MM.1S (cell line): ENCODE results near the gene ZRANB1.

Experiments
- DNase-seq: peaks from one replicate; pipeline ENCODE4 v3.0.0-alpha.2; 2015
- H2AFZ ChIP-seq: fragments of 300-600 bp; sonication (generic); 2 replicates; pipeline ENCODE4 v1.6.0; 2016; ENCODE audit warnings: antibody characterized with exemption, low read length
- H3F3A ChIP-seq: fragments of 300-600 bp; sonication (generic); 2 replicates; pipeline ENCODE4 v1.6.1; 2016; ENCODE audit warnings: mild to moderate bottlenecking, antibody characterized with exemption, low read length, moderate library complexity, mixed read lengths; ENCODE audit not compliant: insufficient read depth
- H3K27ac ChIP-seq: fragments of 300-600 bp; sonication (generic); 2 replicates; pipeline ENCODE4 v1.5.1; 2016; ENCODE audit warnings: mild to moderate bottlenecking, low read length
- H3K27me3 ChIP-seq: fragments of 300-600 bp; sonication (generic); replicated peaks from 2 replicates; pipeline ENCODE4 v1.6.0; 2016; ENCODE audit warnings: low read length; ENCODE audit not compliant: insufficient read depth
- H3K36me3 ChIP-seq: fragments of 300-600 bp; sonication (generic); replicated peaks from 2 replicates; pipeline ENCODE4 v1.6.1; 2016; ENCODE audit warnings: mild to moderate bottlenecking, low read length, mixed read lengths; ENCODE audit not compliant: insufficient read depth
- H3K4me1 ChIP-seq: fragments of 300-600 bp; sonication (generic); 2 replicates; pipeline ENCODE4 v1.6.1; 2016; ENCODE audit warnings: low read length, mixed read lengths
- H3K4me2 ChIP-seq: fragments of 300-600 bp; sonication (generic); 2 replicates; pipeline ENCODE4 v1.6.0; 2016; ENCODE audit warnings: low read depth, low read length
- H3K4me3 ChIP-seq: fragments of 300-600 bp; sonication (generic); 2 replicates; pipeline ENCODE4 v1.5.1; 2016; ENCODE audit warnings: low read length, mixed read lengths
- H3K79me2 ChIP-seq: fragments of 300-600 bp; sonication (generic); 2 replicates; pipeline ENCODE4 v1.6.1; 2016; ENCODE audit warnings: mixed run types, low read length, mixed read lengths
- H3K9ac ChIP-seq: fragments of 300-600 bp; sonication (generic); 2 replicates; pipeline ENCODE4 v1.6.1; 2016; ENCODE audit warnings: low read length, mixed read lengths
- H3K9me2 ChIP-seq: fragments of 300-600 bp; sonication (generic); replicated peaks from 2 replicates; pipeline ENCODE4 v1.6.1; 2016; ENCODE audit warnings: mild to moderate bottlenecking, low read length, mixed read lengths; ENCODE audit not compliant: insufficient read depth
- H3K9me3 ChIP-seq: fragments of 300-600 bp; sonication (generic); replicated peaks from 2 replicates; pipeline ENCODE4 v1.6.1; 2016; ENCODE audit warnings: mild to moderate bottlenecking, low read length, mixed read lengths; ENCODE audit not compliant: insufficient read depth
- H4K20me1 ChIP-seq: fragments of 300-600 bp; sonication (generic); 2 replicates; pipeline ENCODE4 v1.6.1; 2016; ENCODE audit warnings: mild to moderate bottlenecking, low read length, moderate library complexity, mixed read lengths; ENCODE audit not compliant: insufficient read depth
- EZH2 ChIP-seq: fragments of 300-600 bp; sonication (generic); optimal IDR thresholded peaks from 2 replicates; pipeline ENCODE3; 2017; ENCODE audit warnings: low read depth, mild to moderate bottlenecking, antibody characterized with exemption, low read length, mixed read lengths
- EZH2phosphoT487 ChIP-seq: fragments of 300-600 bp; sonication (generic); IDR thresholded peaks from 2 replicates; pipeline ENCODE4 v1.6.1; 2018; ENCODE audit warnings: antibody characterized with exemption, low read length
- TF ChIP-seq, protein P1 (sequence below): fragments of 300-600 bp; sonication (generic); IDR thresholded peaks from 2 replicates; pipeline ENCODE4 v1.5.1; 2016; ENCODE audit warnings: antibody characterized with exemption, low read length, mixed read lengths

ZRANB1 gene

DNA sequence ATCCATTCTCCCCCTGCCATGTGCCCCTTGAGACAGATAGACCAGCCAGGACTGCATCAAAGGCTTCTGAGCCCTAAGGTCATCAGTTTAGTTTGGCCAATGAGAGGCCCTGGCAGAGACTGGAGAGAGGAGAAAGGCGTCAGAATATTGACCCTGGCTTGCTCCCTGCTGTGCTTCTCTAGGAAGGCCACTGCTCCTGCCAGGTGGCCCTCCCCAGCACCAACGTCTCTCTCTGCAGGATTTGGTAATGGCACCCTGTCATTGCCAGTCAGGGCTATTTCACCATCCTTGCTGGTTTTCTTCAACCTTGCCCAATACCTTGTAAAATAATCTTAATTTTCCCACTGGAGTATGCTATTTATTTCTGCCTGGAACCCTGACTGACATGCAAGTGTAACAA lies 38.8 kb upstream of the ZRANB1 start:
- H3K9me2 ChIP-seq = no peaks in the 10 kb centered on the region
- peaks cover 4% of the 10 kb centered on the region; the same call in 1 of the 2 replicates for H3K27me3 ChIP-seq
- no peak overlapping the region for H2AFZ ChIP-seq
- no peak overlapping the region for H3K4me2 ChIP-seq
- H3K79me2 ChIP-seq = no peaks in the 10 kb centered on the region
- H3K4me3 ChIP-seq = no peak overlapping the region
- no peak for DNase-seq
- no peaks in the 10 kb centered on the region for H3K36me3 ChIP-seq
- no peaks in the 10 kb centered on the region for H3F3A ChIP-seq
- H4K20me1 ChIP-seq = no peaks in the 10 kb centered on the region
- no peak overlapping the region for H3K27ac ChIP-seq
- TF ChIP-seq EZH2phosphoT487 (no peak), EZH2 (no peak)
- TF ChIP-seq, protein P1, sequence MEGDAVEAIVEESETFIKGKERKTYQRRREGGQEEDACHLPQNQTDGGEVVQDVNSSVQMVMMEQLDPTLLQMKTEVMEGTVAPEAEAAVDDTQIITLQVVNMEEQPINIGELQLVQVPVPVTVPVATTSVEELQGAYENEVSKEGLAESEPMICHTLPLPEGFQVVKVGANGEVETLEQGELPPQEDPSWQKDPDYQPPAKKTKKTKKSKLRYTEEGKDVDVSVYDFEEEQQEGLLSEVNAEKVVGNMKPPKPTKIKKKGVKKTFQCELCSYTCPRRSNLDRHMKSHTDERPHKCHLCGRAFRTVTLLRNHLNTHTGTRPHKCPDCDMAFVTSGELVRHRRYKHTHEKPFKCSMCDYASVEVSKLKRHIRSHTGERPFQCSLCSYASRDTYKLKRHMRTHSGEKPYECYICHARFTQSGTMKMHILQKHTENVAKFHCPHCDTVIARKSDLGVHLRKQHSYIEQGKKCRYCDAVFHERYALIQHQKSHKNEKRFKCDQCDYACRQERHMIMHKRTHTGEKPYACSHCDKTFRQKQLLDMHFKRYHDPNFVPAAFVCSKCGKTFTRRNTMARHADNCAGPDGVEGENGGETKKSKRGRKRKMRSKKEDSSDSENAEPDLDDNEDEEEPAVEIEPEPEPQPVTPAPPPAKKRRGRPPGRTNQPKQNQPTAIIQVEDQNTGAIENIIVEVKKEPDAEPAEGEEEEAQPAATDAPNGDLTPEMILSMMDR = no peak
- H3K4me1 ChIP-seq = no peaks in the 10 kb centered on the region
- no peak overlapping the region for H3K9ac ChIP-seq
- no peaks in the 10 kb centered on the region for H3K9me3 ChIP-seq

DNA sequence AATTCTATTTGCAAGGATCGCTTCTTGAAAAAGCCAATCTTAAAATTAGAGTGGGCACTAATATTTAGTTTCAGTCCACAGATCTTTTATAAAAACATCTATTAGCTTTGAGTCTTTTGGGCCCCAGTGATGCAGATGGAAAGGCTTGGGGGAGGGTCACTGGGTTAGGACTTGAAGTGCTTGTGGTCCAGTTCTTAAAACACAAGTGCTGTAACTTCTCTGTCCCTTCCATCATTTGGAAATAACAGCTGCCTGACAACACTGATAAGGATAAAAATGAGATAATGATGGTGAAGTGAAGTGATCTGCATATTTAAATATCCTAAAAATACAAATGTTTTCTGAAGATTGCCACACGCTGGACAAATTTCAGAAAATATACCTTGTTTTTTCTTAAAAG lies 37.1 kb upstream of the ZRANB1 start:
- H3K4me1 ChIP-seq = no peaks in the 10 kb centered on the region
- TF ChIP-seq EZH2 = no peak
- no peak for TF ChIP-seq EZH2phosphoT487
- TF ChIP-seq, protein P1 = no peak
- no peaks in the 10 kb centered on the region for H3F3A ChIP-seq
- H3K27me3 ChIP-seq = peaks cover 4% of the 10 kb centered on the region; the same call in 1 of the 2 replicates
- no peak overlapping the region for H3K4me2 ChIP-seq
- no peak overlapping the region for H3K9ac ChIP-seq
- no peak for DNase-seq
- H3K9me2 ChIP-seq = no peaks in the 10 kb centered on the region
- H3K27ac ChIP-seq = no peak overlapping the region
- no peak overlapping the region for H3K4me3 ChIP-seq
- H3K79me2 ChIP-seq = no peaks in the 10 kb centered on the region
- no peak overlapping the region for H2AFZ ChIP-seq
- H3K36me3 ChIP-seq = no peaks in the 10 kb centered on the region
- no peaks in the 10 kb centered on the region for H4K20me1 ChIP-seq
- no peaks in the 10 kb centered on the region for H3K9me3 ChIP-seq

GRCh38 chr10:124906551-124907001 lies 35.3 kb upstream of the ZRANB1 start:
- Histone ChIP-seq H3F3A (no peaks in the 10 kb centered on the region), H3K9ac (no peak overlapping the region), H3K79me2 (no peaks in the 10 kb centered on the region), H3K4me1 (no peaks in the 10 kb centered on the region), H3K4me3 (no peak overlapping the region), H3K9me3 (no peaks in the 10 kb centered on the region), H3K9me2 (no peaks in the 10 kb centered on the region), H3K27me3 (peaks cover 4% of the 10 kb centered on the region; the same call in 1 of the 2 replicates), H3K36me3 (no peaks in the 10 kb centered on the region), H2AFZ (no peak overlapping the region), H3K4me2 (no peak overlapping the region), H4K20me1 (no peaks in the 10 kb centered on the region), H3K27ac (no peak overlapping the region)
- TF ChIP-seq EZH2phosphoT487 (no peak), EZH2 (no peak)
- TF ChIP-seq, protein P1 = no peak
- no peak for DNase-seq
